Measurements from ENCODE around the gene LDB3.

DNA sequence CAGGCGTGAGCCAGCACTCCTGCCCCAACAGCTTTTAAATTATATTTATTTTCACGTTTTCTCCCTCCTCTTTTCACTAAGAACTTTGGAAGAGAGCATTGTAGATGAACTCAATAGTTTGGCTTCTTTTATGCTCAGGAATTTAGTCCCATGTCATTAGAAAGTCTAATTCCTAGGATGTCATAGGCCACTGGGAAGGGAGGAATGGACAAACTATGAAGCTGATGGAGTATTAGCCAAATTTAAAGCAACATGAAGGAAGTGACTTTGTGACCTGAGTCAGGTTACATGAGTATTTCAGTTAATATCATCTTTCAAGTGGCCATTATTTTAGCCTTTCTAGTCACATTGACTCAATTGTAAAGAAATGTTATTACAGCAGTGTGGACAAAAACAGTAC lies 32.0 kb upstream of the LDB3 start:
- TF ChIP-seq EZH2 (IDR thresholded peaks at IDR 0.05) (no peak), POLR2AphosphoS5 (IDR thresholded peaks at IDR 0.05; ENCODE audit: borderline replicate concordance, low read depth, low read length) (no peak), FOXP2 (optimal IDR thresholded peaks at IDR 0.05; ENCODE audit: control extremely low read depth, extremely low read length, insufficient read depth) (no peak)

Data from SK-N-MC (cell line).